NCI-H187 treated with DMSO at 0.1 percent for 48 hours (cell line): Measurements from ENCODE around the gene EOLA1.
"Not testable (repeated sequence)": the region's sequence is repeated elsewhere in the genome, so short reads cannot be mapped to it uniquely, and the experiment has no call there.

Experiments
- DNase-seq: peaks from one replicate; lab custom pipeline; 2025; lab: John Stamatoyannopoulos, UW

Gene EOLA1

DNA sequence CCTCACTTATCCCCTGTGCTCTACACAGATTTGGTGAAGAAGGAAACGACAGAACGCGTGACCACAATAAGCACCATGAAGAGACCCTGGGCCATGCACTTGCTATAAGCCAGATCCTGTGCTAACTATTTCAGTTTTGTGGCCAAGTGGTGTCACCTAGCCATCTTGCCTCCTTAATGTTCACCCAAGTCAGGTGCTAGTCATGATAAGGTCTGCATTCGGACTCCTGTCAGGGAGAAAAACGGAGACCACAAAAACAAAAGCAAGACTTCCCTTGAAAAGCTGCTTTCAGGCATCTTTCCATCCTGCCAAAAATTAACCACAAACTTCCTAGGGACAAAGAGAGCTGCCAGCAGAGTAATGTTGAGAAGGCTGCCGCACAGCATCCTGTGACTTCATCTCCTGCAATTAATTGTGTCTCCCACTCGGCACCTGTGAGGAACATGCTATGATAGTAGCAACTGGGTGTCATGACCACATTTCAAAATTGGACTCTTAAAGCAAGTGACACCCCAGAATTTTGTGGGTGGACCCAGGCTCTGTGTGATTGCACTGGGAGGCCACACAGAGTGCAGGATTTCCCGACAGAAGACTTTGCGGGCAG lies 26.9 kb upstream of the EOLA1 start:
- DNase-seq, result no peak

DNA sequence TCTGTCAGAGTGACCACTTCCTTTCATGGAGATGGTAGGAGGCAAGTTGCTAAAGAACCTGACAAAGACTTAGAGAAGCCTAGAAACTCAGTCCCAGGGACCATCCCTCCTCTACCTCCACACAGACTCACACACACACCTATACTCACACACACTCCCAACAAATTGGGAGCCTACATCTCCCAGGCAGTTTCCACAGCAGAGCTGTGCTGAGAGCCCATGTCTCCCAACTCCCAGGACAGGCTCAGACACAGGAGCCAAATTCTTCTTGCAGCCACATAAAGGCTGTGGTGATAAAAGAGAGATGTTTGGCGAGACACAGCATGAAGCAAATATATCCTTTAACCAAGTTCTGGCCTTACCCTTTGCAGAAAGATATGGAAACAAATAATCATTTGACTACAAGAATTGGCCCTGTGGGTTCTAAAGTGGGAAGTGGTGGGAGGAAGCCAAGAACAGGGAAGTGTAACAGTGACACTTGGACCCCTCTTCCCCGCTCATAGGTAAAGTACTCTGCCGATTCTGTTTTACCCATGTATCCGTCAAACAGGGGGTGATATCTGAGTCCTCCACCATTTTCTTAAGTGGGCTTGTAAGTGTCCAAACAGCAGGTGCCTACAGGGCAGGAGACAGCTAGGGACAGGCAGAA lies 24.7 kb upstream of the EOLA1 start:
- no peak for DNase-seq

- DNase-seq, result no peak
Measured at GRCh38 chrX:149516604-149517003, 24.2 kb upstream of the EOLA1 start.

- no peak for DNase-seq
Measured at GRCh38 chrX:149517308-149517707, 23.5 kb upstream of the EOLA1 start.

DNA sequence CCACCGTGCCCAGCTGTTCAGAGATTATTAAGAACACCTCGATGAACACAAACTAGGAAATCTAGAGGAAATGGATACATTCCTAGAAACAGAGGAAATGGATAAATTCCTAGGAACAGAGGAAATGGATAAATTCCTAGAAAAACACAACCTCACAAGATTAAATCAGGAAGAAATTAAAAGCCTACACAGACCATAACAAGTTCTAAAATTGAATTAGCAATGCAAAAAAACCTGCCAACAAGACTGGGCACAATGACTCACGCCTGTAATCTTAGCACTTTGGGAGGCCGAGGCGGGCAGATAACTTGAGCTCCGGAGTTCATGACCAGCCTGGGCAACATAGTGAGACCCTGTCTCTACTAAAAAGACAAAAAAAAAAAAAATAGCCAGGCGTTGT lies 22.6 kb upstream of the EOLA1 start:
- no peak for DNase-seq

GRCh38 chrX:149520636-149521277 lies 20.1 kb upstream of the EOLA1 start:
- DNase-seq, result not testable (repeated sequence)

DNA sequence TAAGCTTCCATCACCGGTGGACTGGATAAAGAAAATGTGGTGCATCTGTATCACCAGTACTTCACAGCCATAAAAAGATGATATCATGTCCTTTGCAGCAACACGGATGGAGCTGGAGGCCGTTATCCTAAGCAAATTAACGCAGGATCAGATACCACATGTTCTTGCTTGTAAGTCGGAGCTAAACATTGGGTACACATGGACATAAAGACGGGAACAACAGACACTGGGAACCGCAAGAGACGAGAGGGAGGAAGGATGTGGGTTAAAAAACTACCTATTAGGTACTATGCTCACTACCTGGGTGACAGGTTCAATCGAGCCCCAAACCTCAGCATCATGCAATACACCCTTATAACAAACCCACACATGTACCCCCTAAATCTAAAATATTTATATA lies 19.4 kb upstream of the EOLA1 start:
- DNase-seq, result no peak

- DNase-seq, result no peak
Measured at GRCh38 chrX:149522916-149523315, 17.9 kb upstream of the EOLA1 start.

DNA sequence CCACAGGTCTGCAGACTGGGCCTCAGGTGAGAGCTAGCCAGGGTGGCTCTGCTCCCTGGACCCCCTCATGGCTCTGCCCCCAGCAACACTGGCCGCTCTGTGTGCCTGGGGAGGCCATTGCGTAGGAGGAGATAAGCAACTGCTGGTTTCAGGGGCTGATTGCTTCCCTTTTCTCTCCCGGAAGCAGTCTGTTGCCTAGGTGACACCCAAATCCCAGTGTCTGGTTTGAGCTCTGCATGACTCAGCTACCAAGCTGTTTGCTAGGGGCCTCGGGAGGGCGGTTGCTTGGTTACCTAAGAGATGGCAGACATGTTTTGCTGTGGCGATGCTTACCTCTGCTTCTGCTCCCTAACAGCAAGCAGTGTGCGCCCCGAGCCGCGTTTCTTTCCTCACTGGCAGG lies 15.4 kb upstream of the EOLA1 start:
- not testable (repeated sequence) for DNase-seq

DNA sequence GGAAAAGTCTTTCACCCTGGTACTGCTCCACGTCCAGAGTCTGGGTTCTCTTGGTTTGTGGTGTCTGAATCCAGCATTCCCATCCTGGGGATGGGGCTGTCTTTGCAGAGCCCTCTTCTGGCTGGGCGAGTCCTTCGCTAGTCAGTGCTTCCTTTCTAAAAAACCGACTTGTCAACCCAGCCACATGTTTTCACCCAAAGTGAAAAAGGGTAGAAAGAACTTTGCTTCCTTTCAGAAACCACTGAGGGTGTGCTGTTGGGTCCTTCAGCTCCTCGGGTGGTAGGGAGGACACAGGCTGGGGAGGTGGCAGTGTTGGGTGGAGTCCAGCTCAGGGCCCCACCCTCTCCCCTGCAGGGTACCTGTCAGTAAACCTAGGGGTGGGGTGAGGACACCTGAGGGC lies 14.9 kb upstream of the EOLA1 start:
- not testable (repeated sequence) for DNase-seq

GRCh38 chrX:149526318-149527033 lies 14.3 kb upstream of the EOLA1 start:
- DNase-seq, result not testable (repeated sequence)

DNA sequence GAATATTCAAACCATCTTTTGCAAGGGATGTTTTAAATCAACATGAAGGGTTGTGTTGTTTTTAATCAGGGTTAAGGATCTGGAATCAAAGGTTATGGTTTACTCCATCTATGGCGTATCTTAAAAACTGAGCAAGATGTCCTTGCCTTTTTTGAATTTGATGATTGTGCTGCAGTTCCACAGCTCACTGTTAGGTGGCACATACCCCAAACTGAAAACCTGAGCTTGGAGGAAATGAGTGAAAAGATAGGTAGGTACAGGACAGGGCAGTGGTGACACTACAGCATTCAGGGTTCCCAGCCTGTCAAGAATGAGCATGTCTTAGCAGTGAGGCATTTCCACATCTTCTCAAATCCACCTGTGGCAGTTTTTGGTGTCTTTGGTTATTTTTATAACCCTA lies 13.1 kb upstream of the EOLA1 start:
- DNase-seq, result no peak

- DNase-seq, result no peak
Measured at GRCh38 chrX:149528381-149528780, 12.4 kb upstream of the EOLA1 start.

DNA sequence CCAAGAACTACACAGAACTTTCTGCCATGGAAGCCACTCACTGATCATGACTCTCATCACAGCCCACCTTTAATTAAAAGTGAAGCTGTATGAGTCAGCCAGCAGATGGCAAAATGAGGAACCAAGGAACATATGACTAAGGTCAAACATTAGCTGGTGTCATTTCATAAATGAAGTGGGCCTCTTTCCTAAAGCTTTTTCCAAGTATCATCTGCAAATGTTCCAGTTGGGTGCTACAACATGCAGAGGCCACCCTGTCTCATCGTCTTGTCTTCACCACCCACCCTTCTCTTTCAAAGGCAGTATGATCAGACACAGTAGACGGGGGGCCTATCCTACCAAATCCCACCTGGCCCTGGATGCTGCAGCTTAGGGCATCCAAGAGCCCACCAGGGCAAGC lies 9.2 kb upstream of the EOLA1 start:
- DNase-seq, result no peak

DNA sequence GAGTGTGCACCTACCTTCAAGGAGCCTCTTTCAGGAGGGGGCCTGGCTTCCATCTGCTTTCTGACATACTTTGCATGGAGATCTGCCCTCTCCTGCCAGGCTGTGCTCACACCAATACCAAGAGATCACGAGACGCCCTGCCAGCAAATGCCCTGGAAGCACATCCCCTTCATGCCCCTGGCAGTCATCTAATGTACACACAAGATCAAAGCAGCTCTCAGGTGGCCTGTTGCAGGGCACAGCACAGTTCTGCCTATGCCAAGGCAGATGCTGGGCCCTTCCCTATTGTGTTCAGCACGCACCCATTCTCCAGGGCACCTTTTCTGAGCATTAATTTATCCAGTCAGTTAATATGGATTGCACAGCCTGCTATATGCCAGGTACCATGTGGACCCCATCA lies 7.9 kb upstream of the EOLA1 start:
- not testable (repeated sequence) for DNase-seq

DNA sequence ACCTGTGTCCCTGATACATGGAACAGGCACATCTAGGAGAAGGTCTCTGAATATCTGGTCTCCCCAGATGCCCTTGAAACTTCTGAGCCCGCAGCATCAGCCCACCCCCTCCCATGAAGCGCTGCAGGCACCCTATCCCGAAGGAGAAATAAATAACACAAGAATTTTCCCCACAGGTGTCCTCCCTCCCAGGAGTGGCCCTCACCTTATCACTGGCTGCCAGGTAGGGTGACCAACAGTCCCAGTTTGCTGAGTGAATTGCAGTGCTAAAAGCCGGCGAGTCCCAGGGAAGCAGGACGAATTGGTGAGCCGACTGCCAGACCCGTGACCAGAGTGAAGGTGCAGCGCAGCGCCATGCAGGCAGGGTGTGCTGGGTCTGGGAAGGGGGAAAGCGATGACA lies 6.8 kb upstream of the EOLA1 start:
- not testable (repeated sequence) for DNase-seq

- not testable (repeated sequence) for DNase-seq
Measured at GRCh38 chrX:149534926-149535602, 5.7 kb upstream of the EOLA1 start.

- not testable (repeated sequence) for DNase-seq
Measured at GRCh38 chrX:149537474-149537873, 3.3 kb upstream of the EOLA1 start.

DNA sequence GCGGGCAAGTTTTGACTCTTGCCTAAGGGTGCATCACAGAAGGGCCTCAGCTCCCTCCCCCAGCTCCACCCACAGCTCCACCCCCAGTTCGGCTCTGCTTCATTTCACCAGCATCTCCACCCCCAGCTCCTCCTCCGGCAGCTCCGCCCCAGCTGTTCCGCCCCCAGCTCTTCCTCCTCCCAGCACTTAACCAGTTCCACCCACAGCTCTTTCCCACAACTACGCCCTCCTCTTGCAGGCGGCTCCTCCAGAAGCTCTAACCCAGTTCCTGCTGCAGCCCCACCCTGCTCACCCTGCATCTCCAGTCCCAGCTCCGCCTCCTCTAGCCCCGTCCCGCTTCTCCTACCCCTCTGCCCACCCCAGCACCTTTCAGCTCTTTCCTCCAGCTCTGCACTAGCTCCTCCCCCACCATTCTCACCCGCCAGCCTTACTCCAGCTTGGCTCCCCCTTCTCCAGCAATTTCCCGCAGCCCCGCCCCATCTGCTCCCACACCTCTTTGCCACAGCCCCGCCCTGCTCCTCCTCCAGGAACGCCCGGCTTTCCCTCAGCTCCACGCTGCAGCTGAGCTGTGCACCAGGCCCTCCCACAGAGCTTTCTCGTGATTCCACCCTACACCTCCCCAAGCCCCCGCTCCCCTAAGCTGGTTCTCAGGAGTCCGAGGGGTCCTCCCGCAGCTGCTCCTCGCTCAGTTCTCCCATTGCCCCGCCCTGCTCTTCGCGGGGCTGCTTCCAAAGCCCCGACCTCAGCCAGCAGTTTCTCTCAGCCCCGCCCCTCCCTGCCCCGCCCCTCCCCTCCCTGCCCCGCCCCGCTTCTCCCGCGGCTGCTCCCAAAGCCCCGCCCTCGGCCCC lies 1.3 kb upstream of the EOLA1 start:
- DNase-seq, result peak; percentile 99

DNA sequence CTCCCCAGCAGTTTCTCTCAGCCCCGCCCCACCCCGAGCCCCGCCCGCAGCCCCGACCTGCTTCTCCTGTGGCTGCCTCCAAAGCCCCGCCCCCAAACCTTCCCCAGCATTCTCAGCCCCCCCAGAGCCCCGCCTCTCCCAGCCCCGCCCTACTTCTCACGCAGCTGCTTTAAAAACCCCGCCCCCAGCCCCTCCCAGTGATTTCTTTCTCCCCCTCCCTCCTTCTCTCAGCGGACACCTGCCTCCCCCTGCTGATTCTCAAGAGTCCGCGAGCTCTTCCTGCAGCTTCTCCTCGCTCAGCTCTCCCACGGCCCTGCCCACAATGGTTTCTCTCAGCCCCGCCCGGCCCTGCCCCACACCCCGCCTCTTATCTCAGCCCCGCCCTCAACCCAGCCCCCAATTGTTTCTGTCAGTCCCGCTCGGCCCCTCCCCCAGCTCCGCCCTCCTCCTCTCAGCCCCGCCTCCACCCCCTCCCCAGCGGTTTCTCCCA lies 636 bp upstream of the EOLA1 start:
- DNase-seq, result peak; percentile 91

- no peak for DNase-seq
Measured at GRCh38 chrX:149541521-149542047, 772 bp downstream of the EOLA1 start.
